ENCODE results near the gene TEX47.

Gene TEX47

DNA sequence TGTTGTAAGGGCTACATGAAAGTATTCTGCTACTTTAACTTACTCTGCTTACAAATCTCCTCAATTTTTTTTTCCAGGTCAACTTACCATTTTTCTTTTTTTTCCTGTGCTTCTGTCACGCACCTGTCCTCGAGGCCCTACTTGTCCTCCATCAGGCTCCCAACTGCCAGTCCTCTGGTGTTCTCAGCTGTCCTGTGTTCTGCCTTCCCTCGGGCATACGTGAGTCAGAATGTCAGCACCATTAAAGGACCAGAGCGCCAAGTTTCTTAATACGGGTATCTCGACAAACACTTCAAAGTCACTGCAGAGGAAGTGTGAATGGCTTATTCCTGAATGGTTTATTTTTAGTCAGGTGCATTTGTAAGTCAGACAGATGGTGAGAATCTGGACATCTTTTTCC, at the start of gene TEX47:
TEX47 (minus strand) TSS at position 185 of the 400 bp plus-strand sequence. CDS start 795 bp downstream, outside the sequence.
- DNase-seq (ENCODE audit: low read depth), result no peak

- DNase-seq (ENCODE audit: low read depth), result no peak
Measured at GRCh38 chr7:88845091-88845490, 49.6 kb upstream of the TEX47 start.

DNA sequence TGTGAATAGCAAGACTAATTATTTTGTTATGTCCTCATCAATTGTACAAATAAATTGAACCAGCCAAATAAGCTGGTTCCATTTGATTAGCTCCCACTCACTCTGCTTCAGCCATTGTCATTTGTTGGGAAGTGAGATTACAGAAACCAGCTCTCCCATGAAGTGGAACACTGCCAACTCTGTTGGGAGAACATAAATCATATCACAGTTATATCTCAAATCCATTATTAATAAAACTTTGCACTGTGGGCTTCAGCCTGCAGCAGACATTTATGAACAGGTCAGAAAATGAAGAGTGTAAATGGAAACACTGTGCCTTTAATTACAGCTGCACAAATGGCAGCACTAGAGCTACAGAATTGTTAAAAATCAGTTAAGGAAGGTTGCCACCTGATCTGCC, 46.7 kb upstream of the TEX47 start:
- DNase-seq (ENCODE audit: low read depth), result no peak

- peak; percentile 1 for DNase-seq (ENCODE audit: low read depth)
Measured at GRCh38 chr7:88835147-88835728, 39.7 kb upstream of the TEX47 start.

GRCh38 chr7:88826222-88826621, 30.7 kb upstream of the TEX47 start:
- no peak for DNase-seq (ENCODE audit: low read depth)

DNA sequence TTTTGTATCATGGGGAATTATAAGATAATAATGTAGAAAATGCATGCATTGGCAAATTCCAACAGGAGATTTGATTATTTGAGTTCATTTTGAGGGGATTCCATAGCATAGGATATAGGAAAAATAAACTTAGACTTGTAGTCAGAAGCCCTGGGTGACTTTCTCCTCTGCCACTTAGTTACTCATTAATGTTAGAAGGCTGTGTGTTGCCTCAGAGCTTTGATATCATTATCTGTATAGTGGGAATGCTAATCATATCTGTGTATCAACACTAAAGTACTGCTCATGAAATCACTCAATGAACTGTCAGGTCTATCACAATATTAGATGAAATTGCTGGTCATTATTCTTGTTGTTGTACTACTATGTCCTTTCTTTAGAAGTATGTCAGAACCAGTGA, 23.0 kb upstream of the TEX47 start:
- no peak for DNase-seq (ENCODE audit: low read depth)

GRCh38 chr7:88806280-88807037, 10.9 kb upstream of the TEX47 start:
- DNase-seq (ENCODE audit: low read depth), result no peak

GRCh38 chr7:88801046-88801445, 5.5 kb upstream of the TEX47 start:
- DNase-seq (ENCODE audit: low read depth), result no peak

DNA sequence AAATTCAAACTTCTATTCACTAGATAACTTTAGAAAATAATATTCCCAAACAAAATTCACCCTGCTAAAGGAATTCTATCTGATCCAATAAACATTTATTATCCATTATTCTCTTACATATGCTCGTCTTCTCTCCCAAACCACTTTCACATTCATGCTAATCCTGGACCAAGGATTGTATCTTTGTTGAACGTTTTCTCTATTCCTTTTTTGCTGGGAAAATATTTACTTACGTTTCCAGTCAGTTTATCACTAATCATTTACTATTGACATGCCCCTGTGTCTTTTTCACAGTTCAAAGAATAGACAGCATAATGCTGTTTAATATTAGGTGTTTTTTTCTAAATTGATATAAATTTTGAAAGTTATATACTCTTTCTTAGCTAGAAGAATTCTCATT, 3.2 kb downstream of the TEX47 start:
- DNase-seq (ENCODE audit: low read depth), result no peak

DNA sequence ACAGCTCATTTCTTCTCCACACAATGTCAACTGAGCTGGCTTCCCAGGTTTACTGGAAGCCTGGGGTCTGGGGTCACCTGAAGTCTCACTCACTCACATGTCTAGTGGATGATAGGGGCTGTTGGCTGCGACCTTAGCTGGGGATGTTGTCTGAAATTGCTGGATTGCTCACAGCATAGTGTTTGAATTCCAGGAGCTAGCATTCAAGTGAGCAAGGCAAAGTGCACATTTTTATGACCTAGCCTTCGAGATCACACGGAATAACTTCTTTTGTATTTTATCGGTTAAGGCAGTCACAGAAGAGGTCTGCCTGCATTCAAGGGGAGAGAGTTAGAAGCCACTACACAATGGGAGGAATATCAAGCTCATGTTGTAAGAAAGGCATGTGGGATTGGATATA, 3.6 kb downstream of the TEX47 start:
- no peak for DNase-seq (ENCODE audit: low read depth)

DNA sequence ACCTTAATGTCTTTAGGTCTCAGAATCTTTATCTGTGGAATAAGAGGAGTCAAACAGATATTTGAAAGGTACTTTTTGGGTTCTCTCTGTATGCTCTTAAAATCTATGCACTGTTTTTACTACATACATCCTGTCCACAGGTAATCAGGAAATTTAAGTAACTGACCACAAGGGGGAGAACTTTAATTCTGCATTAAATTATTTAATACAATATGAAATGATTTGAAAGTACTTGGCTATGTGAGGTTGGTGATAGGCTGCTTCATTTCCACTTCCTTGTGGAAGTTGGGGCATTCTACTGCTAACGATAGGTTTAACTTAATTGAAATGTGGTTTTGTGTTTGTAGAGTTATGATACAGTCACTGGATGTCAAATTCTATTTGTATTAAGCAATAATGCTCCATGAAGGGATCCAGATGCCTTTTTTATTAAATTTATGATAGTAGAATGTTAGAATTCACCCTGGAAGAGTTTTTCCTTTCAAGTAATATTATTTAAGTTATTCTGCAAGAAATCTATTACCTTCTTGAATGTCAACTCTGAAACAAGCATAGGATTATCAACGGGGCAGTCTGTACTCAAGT, 6.0 kb downstream of the TEX47 start:
- DNase-seq (ENCODE audit: low read depth), result no peak

- no peak for DNase-seq (ENCODE audit: low read depth)
Measured at GRCh38 chr7:88787777-88788176, 7.8 kb downstream of the TEX47 start.

DNA sequence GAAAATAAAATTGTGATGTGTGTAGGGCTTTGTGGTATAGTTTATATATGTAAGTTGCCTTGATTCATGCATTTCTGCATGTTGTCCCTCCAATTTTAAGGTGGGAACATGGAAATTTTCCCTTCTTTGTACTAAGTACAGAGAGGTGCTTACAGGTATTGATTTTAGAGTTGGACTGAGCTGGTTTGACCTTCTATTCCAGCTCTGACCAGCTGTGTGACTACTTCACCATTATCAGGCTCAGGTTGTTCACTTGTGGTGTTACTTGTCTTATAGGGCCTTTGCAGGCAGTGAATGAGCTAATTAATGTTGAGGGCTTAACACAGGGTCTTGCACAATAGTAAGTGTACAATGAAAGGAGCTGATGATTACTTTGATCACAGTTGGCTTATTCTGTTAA, 19.7 kb downstream of the TEX47 start:
- no peak for DNase-seq (ENCODE audit: low read depth)

DNA sequence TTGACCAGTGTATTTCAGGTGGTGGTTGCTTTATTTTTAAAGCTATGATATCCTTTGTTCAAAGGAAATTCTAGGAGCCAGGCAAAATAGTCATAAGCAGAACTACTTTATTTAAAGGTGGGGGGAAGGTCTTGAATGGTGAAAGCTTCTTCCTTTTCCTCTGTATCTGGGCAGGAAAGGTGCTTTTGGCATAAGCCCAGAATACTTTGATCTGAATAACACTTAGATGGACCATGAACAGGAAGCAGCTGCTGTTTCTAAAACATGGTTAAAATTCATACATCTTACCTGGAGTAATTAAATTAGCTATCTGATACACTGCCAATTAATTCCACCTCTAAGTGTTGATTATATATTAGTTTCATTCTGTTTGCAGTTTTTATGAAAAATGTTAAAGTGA, 22.8 kb downstream of the TEX47 start:
- no peak for DNase-seq (ENCODE audit: low read depth)

- no peak for DNase-seq (ENCODE audit: low read depth)
Measured at GRCh38 chr7:88771417-88771816, 24.1 kb downstream of the TEX47 start.

- DNase-seq (ENCODE audit: low read depth), result no peak
Measured at GRCh38 chr7:88761779-88762178, 33.8 kb downstream of the TEX47 start.

GRCh38 chr7:88760136-88760515, 35.4 kb downstream of the TEX47 start:
- DNase-seq (ENCODE audit: low read depth), result no peak

DNA sequence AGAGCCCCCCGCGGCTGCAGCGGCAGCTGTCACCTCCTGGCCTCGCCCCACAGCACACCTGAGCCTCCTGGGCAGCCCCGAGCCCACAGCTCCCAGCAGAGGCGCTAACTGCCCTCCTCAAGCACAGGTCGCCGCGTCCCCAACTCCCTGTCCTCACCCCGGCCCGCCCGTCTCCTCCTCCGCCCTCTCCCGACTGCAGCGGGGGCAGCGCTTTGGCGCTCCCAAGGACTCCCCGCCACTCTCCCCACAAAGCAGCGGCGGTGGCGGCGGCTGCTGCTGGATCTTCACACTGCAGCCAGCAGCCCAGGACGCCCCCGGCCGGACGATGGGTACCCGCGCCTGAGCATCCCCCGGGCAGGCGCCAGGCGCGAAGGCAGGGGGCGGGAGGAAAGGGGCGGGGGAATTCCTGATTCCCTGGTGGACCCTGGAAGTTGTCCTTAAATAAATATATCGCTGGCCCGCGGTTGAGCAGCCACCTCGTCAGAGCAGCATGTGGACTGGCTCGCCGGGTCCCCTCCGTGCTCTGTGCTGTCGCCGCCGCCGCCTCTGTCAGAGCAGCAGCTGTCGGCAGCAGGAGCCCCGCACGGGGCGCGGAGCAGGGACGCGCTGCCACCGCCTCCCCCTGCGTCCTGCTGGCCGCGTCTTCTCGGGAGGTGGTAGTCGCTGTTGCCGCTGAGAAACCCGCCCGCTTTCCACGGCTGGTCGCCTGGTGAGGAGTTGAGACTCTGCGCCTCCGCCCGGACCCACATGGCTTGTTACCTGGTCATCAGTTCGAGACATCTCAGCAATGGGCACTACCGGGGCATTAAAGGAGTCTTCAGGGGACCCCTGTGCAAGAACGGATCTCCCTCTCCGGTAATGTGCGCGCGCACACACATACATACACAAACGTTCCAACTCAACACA, 36.1 kb downstream of the TEX47 start, which contains the start of gene ZNF804B:
ZNF804B (plus strand) TSS at position 471 of the 906 bp plus-strand sequence; CDS start at position 748, 277 bp downstream.
- no peak for DNase-seq (ENCODE audit: low read depth)

GRCh38 chr7:88758381-88759229, 36.9 kb downstream of the TEX47 start:
- no peak for DNase-seq (ENCODE audit: low read depth)

DNA sequence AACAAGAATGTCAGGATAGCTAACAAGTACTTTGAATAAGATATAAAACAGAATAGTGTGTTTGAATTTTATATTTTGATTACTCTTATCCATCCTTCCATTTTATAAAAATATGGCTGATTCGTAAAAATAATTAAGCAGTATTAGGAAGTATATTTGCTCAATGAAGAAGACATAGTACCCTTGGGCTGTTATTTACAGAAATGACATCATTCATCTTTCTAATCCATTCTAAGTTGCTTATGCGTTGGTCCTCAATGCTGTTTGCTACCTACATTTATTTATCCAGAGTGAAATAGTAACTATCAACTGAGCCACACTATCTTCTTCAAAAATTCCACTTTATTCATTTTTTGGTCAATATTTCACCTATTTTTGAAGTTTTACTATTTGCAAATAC, 38.2 kb downstream of the TEX47 start:
- no peak for DNase-seq (ENCODE audit: low read depth)

DNA sequence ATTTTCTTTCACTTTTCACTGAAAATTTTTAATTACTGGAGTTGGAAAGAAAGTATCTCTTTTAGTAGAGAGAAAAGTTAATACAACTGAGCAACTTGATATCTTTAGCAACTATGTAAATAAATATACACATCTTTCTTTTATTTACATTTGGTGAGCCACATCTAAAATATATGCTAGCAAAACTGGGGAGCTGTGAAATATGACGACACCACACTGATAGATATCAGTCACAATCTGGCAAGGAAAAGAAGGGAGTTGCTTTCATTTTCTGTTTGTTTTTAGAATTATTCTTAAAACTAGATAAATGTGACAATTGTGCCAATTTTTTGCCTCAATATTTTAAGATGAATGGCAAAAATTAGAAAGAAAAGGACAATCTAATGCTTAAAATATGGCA, 38.7 kb downstream of the TEX47 start:
- DNase-seq (ENCODE audit: low read depth), result no peak
